MCF 10A (cell line): ENCODE data around the gene UBE3C. TPM values are rescaled to one million over a fixed set of nuclear protein-coding genes. Genes with fewer than 3 reads are reported as not detected.

Source experiments
- total RNA-seq: library from RNA; stranded (reverse); gene quantifications from 2 replicates; pipeline ENCODE4 v1.2.3, GENCODE V29; 2022

Gene UBE3C
- total RNA-seq, 1 experiment from 2014 or later, result 72.8 TPM

Other genes starting within 250 kb of the UBE3C start
- 95.6 and 105 TPM in 2 replicates for gene LMBR1, start 245.7 kb upstream of the UBE3C start, total RNA-seq
- 25.9 and 34.1 TPM in 2 replicates for gene NOM1, start 189.2 kb upstream of the UBE3C start, total RNA-seq
- gene MNX1, start 128.3 kb upstream of the UBE3C start, total RNA-seq, result 0.42 and 0.47 TPM in 2 replicates
- gene DNAJB6, start 198.1 kb downstream of the UBE3C start, total RNA-seq, result 110 and 124 TPM in 2 replicates